Esophagus muscularis mucosa (tissue), 3 donors: ENCODE measurements around the gene PARN.

Experiments
- EP300 ChIP-seq: sonication (generic); formaldehyde crosslinking; IDR thresholded peaks from one replicate; pipeline ENCODE4 v1.6.1; 2017; ENCODE audit warnings: antibody characterized with exemption
- POLR2AphosphoS5 ChIP-seq, 2 donors: sonication (generic); formaldehyde crosslinking; IDR thresholded peaks; one replicate each; pipeline ENCODE4 v1.6.1; 2017; ENCODE audit warnings: antibody characterized with exemption in 2 of 2

DNA sequence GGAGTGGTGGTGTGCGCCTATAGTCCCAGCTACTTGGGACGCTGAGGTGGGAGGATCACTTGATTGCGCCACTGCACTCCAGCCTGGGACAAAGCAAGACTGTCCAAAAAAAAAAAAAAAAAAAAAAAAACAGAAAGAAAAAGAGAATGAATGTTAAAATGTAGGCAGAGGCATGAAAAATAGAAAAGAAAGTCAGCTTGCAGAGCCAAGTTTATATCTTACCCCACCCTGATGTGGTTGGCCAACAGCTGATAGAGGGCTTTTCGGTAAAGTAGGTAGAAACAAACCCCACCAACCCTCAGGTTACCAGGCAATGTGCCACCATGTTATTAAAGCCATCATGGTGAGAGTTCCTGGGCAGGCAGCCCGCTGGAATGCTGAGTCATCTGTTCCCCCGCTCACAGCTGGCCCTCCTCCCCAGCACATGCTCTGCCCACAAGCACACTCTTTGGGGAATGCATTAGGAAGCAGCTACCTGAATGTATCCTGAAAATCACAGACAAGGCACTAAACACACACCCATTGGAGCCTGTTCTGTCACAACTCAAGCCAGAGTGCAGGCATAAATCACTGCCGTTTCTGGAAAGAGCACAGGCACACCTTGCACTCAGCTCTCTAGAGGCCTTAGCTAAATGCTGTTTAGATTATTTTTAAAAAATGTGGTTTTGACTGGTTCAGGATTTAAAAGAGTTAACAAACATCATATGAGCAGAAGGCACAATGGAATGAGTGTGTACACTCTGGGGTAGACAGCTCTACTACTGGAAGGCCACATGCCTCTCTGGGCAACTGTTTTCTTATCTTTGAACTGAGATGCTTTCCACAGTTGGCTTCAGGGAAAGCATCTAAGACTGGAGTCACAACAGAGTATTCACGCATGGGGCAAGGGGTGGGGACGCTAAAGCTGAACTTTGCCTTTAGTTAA lies 128.5 kb downstream of the PARN start:
- peak; percentile 80 to 90 for TF ChIP-seq POLR2AphosphoS5 (IDR thresholded peaks at IDR 0.05)
- TF ChIP-seq EP300: no peak
